Mesenchymal stem cell (in vitro differentiated cells and primary cell): ENCODE measurements around the gene AP1M1.

Experiments used
- DNase-seq: peaks from one replicate; pipeline ENCODE4 v3.0.0-alpha.2; 2013
- H2AFZ ChIP-seq: one replicate; pipeline ENCODE4 v1.6.1; 2013; ENCODE audit warnings: low read depth, mild to moderate bottlenecking, control low read depth, inconsistent platforms, low read length, moderate library complexity
- H2AK5ac ChIP-seq: 2 replicates; pipeline ENCODE4 v1.6.1; 2013; ENCODE audit warnings: low read length, moderate library complexity, mild to moderate bottlenecking, inconsistent platforms; ENCODE audit not compliant: severe bottlenecking
- H2BK120ac ChIP-seq: one replicate; pipeline ENCODE4 v1.6.1; 2013; ENCODE audit warnings: low read depth, mild to moderate bottlenecking, inconsistent platforms, low read length, moderate library complexity
- H2BK12ac ChIP-seq, 2 experiments: one replicate each; pipeline ENCODE4 v1.6.1; 2013; ENCODE audit warnings: inconsistent platforms in 2 of 2, low read length in 2 of 2, mild to moderate bottlenecking in 2 of 2, moderate library complexity in 2 of 2, control low read depth in 1 of 2
- H2BK15ac ChIP-seq: one replicate; pipeline ENCODE4 v1.6.1; 2013; ENCODE audit warnings: mild to moderate bottlenecking, low read depth, inconsistent platforms; ENCODE audit not compliant: poor library complexity, severe bottlenecking
- H2BK5ac ChIP-seq: 2 replicates; pipeline ENCODE4 v1.6.1; 2013; ENCODE audit warnings: low read depth, mild to moderate bottlenecking, low read length, control low read depth, inconsistent platforms; ENCODE audit not compliant: poor library complexity, severe bottlenecking
- H3K14ac ChIP-seq, 2 experiments: one replicate each; pipeline ENCODE4 v1.6.1; 2013; ENCODE audit warnings: inconsistent platforms in 2 of 2, low read length in 2 of 2, control low read depth in 1 of 2, mild to moderate bottlenecking in 1 of 2, moderate library complexity in 1 of 2
- H3K18ac ChIP-seq, 2 experiments: one replicate each; pipeline ENCODE4 v1.6.1; 2013; ENCODE audit warnings: inconsistent platforms in 2 of 2, low read length in 2 of 2, control low read depth in 1 of 2, low read depth in 1 of 2, mild to moderate bottlenecking in 1 of 2
- H3K23ac ChIP-seq, 2 experiments: one replicate each; pipeline ENCODE4 v1.6.1; 2013; ENCODE audit warnings: inconsistent platforms in 2 of 2, low read length in 2 of 2, mild to moderate bottlenecking in 2 of 2, moderate library complexity in 2 of 2, control low read depth in 1 of 2
- H3K27ac ChIP-seq: 2 replicates; pipeline ENCODE4 v1.5.1; 2013; ENCODE audit warnings: mild to moderate bottlenecking, moderate library complexity, low read length, control low read depth, inconsistent platforms; ENCODE audit not compliant: poor library complexity, severe bottlenecking
- H3K27me3 ChIP-seq, 2 experiments: 2 replicates each; pipeline versions ENCODE4 v1.6.1 to v1.7.0; 2013; ENCODE audit warnings: low read length in 2 of 2, mild to moderate bottlenecking in 2 of 2, moderate library complexity in 2 of 2, control low read depth in 1 of 2, inconsistent platforms in 1 of 2; ENCODE audit not compliant: control insufficient read depth in 1 of 2, insufficient read depth in 1 of 2
- H3K36me3 ChIP-seq, 2 experiments: 2 replicates each; pipeline versions ENCODE4 v1.6.1 to v1.7.0; 2013; ENCODE audit warnings: low read length in 2 of 2, control low read depth in 1 of 2, inconsistent platforms in 1 of 2, low read depth in 1 of 2, mild to moderate bottlenecking in 1 of 2; ENCODE audit not compliant: insufficient read depth in 2 of 2, control insufficient read depth in 1 of 2
- H3K4ac ChIP-seq, 2 experiments: one replicate each; pipeline ENCODE4 v1.6.1; 2013; ENCODE audit warnings: inconsistent platforms in 2 of 2, low read length in 2 of 2, mild to moderate bottlenecking in 2 of 2, moderate library complexity in 2 of 2, control low read depth in 1 of 2, low read depth in 1 of 2
- H3K4me1 ChIP-seq: 2 replicates; pipeline ENCODE4 v1.6.1; 2013; ENCODE audit warnings: low read depth, low read length, control low read depth; ENCODE audit not compliant: control insufficient read depth, insufficient read depth
- H3K4me2 ChIP-seq: 2 replicates; pipeline ENCODE4 v1.6.1; 2013; ENCODE audit warnings: low read length, mild to moderate bottlenecking, inconsistent platforms; ENCODE audit not compliant: poor library complexity, severe bottlenecking
- H3K4me3 ChIP-seq, 2 experiments: 2 replicates each; pipeline versions ENCODE4 v1.5.1 to v1.7.0; 2013; ENCODE audit warnings: low read length in 2 of 2, mild to moderate bottlenecking in 2 of 2, control low read depth in 1 of 2, low read depth in 1 of 2; ENCODE audit not compliant: insufficient read depth in 1 of 2
- H3K79me1 ChIP-seq: replicated peaks from 2 replicates; pipeline ENCODE4 v1.6.1; 2013; ENCODE audit warnings: mild to moderate bottlenecking, control low read depth, low read length, inconsistent platforms; ENCODE audit not compliant: poor library complexity, severe bottlenecking
- H3K9ac ChIP-seq: 2 replicates; pipeline ENCODE4 v1.7.0; 2013; ENCODE audit warnings: mild to moderate bottlenecking, low read length, moderate library complexity
- H3K9me3 ChIP-seq: 2 replicates; pipeline ENCODE4 v1.7.0; 2013; ENCODE audit warnings: mild to moderate bottlenecking, low read length; ENCODE audit not compliant: control insufficient read depth
- H4K8ac ChIP-seq: one replicate; pipeline ENCODE4 v1.6.1; 2013; ENCODE audit warnings: inconsistent platforms, mild to moderate bottlenecking, low read length, moderate library complexity
- H4K91ac ChIP-seq: one replicate; pipeline ENCODE4 v1.6.1; 2013; ENCODE audit warnings: mild to moderate bottlenecking, low read length, inconsistent platforms
- WGBS: methylation state at CpG from one replicate; pipeline ENCODE4 v1.1.7; 2013; ENCODE audit warnings: mixed read lengths; 5-methylcytosine and 5-hydroxymethylcytosine counted together

The AP1M1 gene

GRCh38 chr19:16190198-16190597 lies 7.5 kb upstream of the AP1M1 start:
- H3K23ac ChIP-seq = no peak overlapping the region
- no peak for DNase-seq
- H2BK15ac ChIP-seq = no peak overlapping the region
- H3K4me1 ChIP-seq = peaks cover 7% of the 10 kb centered on the region
- H3K36me3 ChIP-seq = peaks cover 63% of the 10 kb centered on the region in 2 experiments
- no peak overlapping the region for H3K9ac ChIP-seq
- no peak overlapping the region for H2BK5ac ChIP-seq
- no peak overlapping the region for H3K4ac ChIP-seq
- no peak overlapping the region for H4K8ac ChIP-seq
- H3K4me2 ChIP-seq = no peak overlapping the region
- no peaks in the 10 kb centered on the region for H3K27me3 ChIP-seq
- no peak overlapping the region for H4K91ac ChIP-seq
- no peaks in the 10 kb centered on the region for H3K9me3 ChIP-seq
- H2AK5ac ChIP-seq = no peak overlapping the region
- peaks cover 39% of the 10 kb centered on the region for H3K79me1 ChIP-seq
- H3K4me3 ChIP-seq = no peak overlapping the region
- no peak overlapping the region for H2BK12ac ChIP-seq
- no peak overlapping the region for H3K18ac ChIP-seq
- H3K27ac ChIP-seq = no peak overlapping the region
- no peak overlapping the region for H2AFZ ChIP-seq
- no peak overlapping the region for H2BK120ac ChIP-seq
- H3K14ac ChIP-seq = no peak overlapping the region
- WGBS = 96% methylated on average over 6 of the region's 6 CpGs

GRCh38 chr19:16190736-16191135 lies 7.0 kb upstream of the AP1M1 start:
- Histone ChIP-seq H3K14ac (no peak overlapping the region), H2BK15ac (no peak overlapping the region), H3K79me1 (peaks cover 39% of the 10 kb centered on the region), H4K8ac (no peak overlapping the region), H3K27ac (no peak overlapping the region), H2BK120ac (no peak overlapping the region), H2AK5ac (no peak overlapping the region), H3K18ac (no peak overlapping the region), H3K4ac (no peak overlapping the region), H3K9ac (no peak overlapping the region), H3K27me3 (no peaks in the 10 kb centered on the region), H3K23ac (no peak overlapping the region), H3K4me1 (peaks cover 7% of the 10 kb centered on the region), H3K36me3 (peaks cover 63% of the 10 kb centered on the region in 2 experiments), H3K9me3 (no peaks in the 10 kb centered on the region), H2BK12ac (no peak overlapping the region), H3K4me3 (no peak overlapping the region), H3K4me2 (no peak overlapping the region), H2AFZ (no peak overlapping the region), H2BK5ac (no peak overlapping the region), H4K91ac (no peak overlapping the region)
- 96% methylated on average over 9 of the region's 10 CpGs for WGBS
- DNase-seq = no peak

GRCh38 chr19:16191216-16191908 lies 6.3 kb upstream of the AP1M1 start:
- Histone ChIP-seq H3K14ac (no peak overlapping the region), H3K9me3 (no peaks in the 10 kb centered on the region), H2AK5ac (no peak overlapping the region), H2BK5ac (no peak overlapping the region), H2BK12ac (no peak overlapping the region), H3K27me3 (no peaks in the 10 kb centered on the region), H2BK120ac (no peak overlapping the region), H3K4me3 (no peak overlapping the region), H2AFZ (no peak overlapping the region), H3K27ac (no peak overlapping the region), H4K91ac (no peak overlapping the region), H3K23ac (no peak overlapping the region), H3K4me1 (peaks cover 6% of the 10 kb centered on the region), H2BK15ac (no peak overlapping the region), H3K36me3 (peaks cover 63% of the 10 kb centered on the region in 2 experiments), H3K18ac (no peak overlapping the region), H4K8ac (no peak overlapping the region), H3K9ac (no peak overlapping the region), H3K4me2 (no peak overlapping the region), H3K4ac (no peak overlapping the region), H3K79me1 (peaks cover 39% of the 10 kb centered on the region)
- 92% methylated on average over 16 of the region's 16 CpGs for WGBS
- DNase-seq = no peak

GRCh38 chr19:16193466-16193865 lies 4.2 kb upstream of the AP1M1 start:
- no peak for DNase-seq
- H3K27ac ChIP-seq = no peak overlapping the region
- H3K36me3 ChIP-seq = peaks cover 50 to 52% of the 10 kb centered on the region in 2 experiments
- H2AFZ ChIP-seq = no peak overlapping the region
- no peak overlapping the region for H2BK15ac ChIP-seq
- 81% methylated on average over 10 of the region's 10 CpGs for WGBS
- H2BK5ac ChIP-seq = no peak overlapping the region
- H2BK12ac ChIP-seq = no peak overlapping the region
- H3K9ac ChIP-seq = no peak overlapping the region
- no peak overlapping the region for H3K4me3 ChIP-seq
- no peak overlapping the region for H3K18ac ChIP-seq
- H3K23ac ChIP-seq = no peak overlapping the region
- H3K14ac ChIP-seq = no peak overlapping the region
- no peak overlapping the region for H4K91ac ChIP-seq
- peaks cover 27% of the 10 kb centered on the region for H3K79me1 ChIP-seq
- H4K8ac ChIP-seq = peak overlapping the region; percentile 74
- H3K4me1 ChIP-seq = peaks cover 4% of the 10 kb centered on the region
- H3K4ac ChIP-seq = no peak overlapping the region
- no peaks in the 10 kb centered on the region for H3K27me3 ChIP-seq
- no peak overlapping the region for H3K4me2 ChIP-seq
- H2BK120ac ChIP-seq = no peak overlapping the region
- no peaks in the 10 kb centered on the region for H3K9me3 ChIP-seq
- H2AK5ac ChIP-seq = no peak overlapping the region
